T47D (cell line): Measurements from ENCODE around the gene TGM4.
"Not testable (repeated sequence)": the region's sequence is repeated elsewhere in the genome, so short reads cannot be mapped to it uniquely, and the experiment has no call there.

Experiments used
- DNase-seq, 2 experiments: peaks; one replicate each; pipeline versions ENCODE4 v3.0.0 to v3.0.0-alpha.2; 2011 to 2012; ENCODE audit warnings: low read depth in 1 of 2, low spot score in 1 of 2
- JUND ChIP-seq: IDR thresholded peaks from 2 replicates; pipeline ENCODE4 v1.6.1; 2012; ENCODE audit warnings: low read depth
- in situ Hi-C: cut with HindIII; loops from 2 replicates; pipeline ENCODE4 v1.10.0; 2016; ENCODE audit warnings: low sequenced_read_pairs, low pct_unique_long_range_greater_than_20kb

The TGM4 gene

DNA sequence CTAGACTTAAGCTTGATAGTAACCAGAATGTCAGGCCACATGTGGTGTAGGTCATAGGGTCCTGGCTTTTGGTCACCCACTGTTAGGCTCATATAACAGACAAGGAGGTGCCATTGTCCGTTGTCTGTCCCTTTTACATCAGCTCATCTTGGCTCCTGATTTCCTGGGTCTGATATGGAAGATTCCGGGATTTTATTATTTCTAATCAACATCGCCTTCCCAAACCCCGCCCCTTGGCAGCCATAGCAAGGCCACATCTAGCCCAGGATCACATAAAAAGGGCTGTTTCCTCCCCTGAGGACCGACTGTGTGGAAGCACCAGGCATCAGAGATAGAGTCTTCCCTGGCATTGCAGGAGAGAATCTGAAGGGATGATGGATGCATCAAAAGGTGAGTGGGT is at the start of gene TGM4:
TGM4 (plus strand) TSS at position 301 of the 400 bp plus-strand sequence; CDS start at position 372, 71 bp downstream.
- no peak for TF ChIP-seq JUND
- in situ Hi-C loops = no loop called here
- DNase-seq = no peak

DNA sequence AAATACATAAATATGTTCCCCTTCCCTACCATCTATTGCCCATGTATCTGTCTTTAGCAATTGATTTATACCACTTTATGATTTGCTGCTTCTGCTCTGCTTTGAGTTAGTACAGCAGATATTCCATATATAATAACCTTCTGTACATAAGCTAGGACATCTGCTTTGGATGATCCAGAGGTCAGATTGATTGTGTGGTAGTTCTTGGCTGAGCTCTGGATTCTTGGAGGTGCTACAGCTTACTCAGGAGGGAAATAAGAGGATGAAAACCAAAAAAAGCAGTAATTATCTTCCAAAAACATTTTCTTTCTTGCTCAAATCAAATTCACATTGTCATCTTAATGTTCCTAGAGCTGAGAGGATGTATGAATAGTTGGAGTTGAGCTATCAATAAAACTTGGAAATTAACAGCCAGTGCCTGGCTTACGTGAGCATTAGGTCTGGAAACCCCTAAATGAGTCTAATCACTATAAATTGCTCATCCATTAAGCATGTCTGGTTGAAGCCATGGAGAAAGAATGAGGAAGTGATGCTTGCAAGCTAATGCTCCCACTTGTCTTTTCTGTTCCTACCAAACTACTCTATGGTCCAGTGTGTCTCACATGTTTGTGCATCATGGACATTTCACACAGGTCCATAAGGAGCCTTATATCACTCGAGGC is 49.0 kb upstream of the TGM4 start:
- DNase-seq = no peak
- TF ChIP-seq JUND = no peak
- in situ Hi-C loops = no loop called here

DNA sequence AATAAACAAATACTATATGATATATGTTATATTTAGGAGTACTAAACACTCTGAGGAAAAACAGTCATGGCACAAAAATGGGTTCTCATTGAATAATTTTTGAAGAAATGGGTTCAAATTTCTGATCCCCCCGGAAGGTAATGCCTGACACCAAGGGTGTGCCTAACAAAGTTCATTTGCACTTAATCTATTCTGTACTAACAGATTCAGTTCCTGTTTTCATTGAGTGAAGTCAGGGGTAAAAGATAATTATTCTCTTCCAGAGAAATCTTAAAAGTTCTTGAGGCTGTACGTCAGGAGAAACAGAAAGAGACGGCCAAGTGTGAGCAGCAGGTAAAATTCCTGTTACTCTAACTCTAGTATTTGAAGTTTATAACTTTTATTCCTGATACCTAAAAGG is 47.2 kb upstream of the TGM4 start:
- no peak for DNase-seq
- TF ChIP-seq JUND = no peak
- in situ Hi-C loops = no loop called here

DNA sequence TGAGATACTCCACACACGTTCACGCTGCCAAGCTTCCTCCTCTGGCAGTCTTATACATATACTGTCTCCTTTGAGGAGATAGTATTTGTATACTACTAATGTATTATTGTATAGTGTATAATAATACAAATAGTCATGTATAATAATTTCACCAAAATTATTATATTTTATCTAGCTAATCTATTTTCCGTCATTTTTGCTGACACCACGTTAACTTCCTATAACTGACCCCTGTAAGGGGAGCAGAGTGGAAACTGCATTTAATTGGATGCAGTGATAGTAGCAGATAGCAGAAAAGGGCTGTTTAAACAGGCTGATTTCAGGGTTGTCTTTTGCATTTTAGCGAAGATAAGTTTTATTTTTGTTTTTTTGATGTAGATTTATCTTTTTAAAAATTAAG is 43.2 kb upstream of the TGM4 start:
- in situ Hi-C loops = no loop called here
- DNase-seq = no peak
- no peak for TF ChIP-seq JUND

DNA sequence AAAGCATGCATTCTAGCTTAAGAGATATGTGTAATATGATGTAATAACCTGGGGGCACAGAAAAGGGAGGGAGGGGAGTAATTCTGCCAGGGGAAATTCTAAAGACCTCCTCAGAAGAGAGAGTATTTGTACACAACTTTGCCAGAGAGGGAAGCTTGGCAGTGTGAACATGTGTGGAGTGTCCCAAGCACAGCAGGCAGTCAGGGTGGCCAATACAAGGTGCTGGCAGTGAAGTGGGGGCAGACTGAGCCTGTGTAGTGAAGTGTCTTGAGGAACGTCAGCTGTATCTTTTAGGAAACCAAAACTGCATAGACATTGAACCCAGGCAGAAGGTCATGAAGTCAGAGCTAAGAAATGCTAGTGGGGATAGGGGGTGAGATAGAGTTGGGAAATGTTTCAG is 42.4 kb upstream of the TGM4 start:
- no peak for TF ChIP-seq JUND
- no peak for DNase-seq
- in situ Hi-C loops = no loop called here

DNA sequence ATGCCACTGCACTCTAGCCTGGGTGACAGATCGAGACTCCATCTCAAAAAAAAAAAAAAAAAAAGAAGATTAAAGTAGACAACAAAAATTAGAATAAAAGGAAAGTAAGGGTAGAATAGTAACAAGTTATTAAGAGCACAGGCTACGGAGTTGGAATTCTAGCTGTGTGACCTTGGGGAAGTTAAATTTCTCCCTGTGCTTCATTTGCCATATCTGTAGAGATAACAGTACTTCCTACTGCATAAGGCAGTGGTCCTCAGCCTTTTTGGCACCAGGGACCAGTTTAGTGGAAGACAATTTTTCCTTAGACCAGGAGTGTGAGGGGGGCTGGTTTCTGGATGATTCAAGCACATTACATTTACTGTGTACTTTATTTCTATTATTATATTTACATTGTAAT is 41.4 kb upstream of the TGM4 start:
- DNase-seq = no peak
- no peak for TF ChIP-seq JUND
- in situ Hi-C loops = no loop called here

DNA sequence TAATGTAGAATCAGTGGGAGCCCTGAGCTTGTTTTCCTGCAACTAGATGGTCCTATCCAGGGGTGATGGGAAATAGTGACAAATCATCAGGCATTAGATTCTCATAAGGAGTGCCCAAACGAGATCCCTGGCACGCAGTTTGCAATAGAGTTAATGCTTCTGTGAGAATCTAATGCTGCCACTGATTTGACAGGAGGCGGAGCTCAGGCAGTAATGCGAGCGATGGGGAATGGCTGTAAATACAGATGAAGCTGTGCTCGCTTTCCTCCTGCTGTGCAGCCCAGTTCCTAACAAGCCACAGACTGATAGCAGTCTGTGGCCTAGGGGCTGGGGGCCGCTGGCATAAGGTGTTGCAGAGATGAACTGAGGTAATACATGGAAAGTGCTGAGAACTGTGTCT is 41.0 kb upstream of the TGM4 start:
- in situ Hi-C loops = no loop called here
- no peak for DNase-seq
- TF ChIP-seq JUND = no peak

DNA sequence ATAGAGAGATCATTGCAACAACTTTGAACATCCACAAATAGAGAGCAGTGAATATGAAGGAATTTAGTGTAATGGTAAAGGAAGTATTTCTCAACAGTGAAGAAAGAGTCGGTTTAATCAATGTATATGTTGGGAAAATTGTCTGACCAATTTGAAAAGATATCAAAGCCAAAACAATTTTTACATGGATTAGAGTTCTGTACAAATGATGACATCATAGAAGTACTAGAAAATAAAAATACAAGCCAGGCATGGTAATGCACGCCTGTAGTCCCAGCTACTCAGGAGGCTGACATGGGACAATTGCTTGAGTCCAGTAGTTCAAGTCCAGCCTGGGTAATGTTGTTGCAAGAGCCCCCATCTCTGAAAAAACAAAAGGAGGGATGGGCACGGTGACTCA is 38.7 kb upstream of the TGM4 start:
- DNase-seq = no peak
- in situ Hi-C loops = no loop called here

DNA sequence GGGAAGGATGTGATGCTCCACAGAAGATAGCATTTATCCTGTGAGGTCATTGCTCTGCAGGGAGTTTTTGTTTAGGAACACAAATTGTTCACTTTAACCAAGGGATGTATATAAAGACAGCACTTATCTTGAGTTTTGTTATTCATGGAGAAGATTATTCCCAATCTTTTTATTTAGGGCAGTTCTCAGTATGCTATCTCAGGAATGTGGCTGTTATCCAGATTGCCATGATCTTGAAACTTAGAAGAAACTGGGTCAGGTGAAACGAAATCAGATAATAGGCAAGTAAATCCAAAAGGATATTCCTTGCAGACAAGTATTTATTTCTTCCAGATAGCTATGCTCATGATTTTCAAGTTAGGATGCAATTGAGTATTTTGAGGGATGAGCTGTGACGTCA is 32.0 kb upstream of the TGM4 start:
- no peak for DNase-seq
- no peak for TF ChIP-seq JUND
- in situ Hi-C loops = no loop called here

More for the DNA sequence above, 38.7 kb upstream of the TGM4 start:
- TF ChIP-seq JUND = no peak

- TF ChIP-seq JUND = no peak
- in situ Hi-C loops = no loop called here
- no peak for DNase-seq
Measured at GRCh38 chr3:44845528-44846520, 28.6 kb upstream of the TGM4 start.

DNA sequence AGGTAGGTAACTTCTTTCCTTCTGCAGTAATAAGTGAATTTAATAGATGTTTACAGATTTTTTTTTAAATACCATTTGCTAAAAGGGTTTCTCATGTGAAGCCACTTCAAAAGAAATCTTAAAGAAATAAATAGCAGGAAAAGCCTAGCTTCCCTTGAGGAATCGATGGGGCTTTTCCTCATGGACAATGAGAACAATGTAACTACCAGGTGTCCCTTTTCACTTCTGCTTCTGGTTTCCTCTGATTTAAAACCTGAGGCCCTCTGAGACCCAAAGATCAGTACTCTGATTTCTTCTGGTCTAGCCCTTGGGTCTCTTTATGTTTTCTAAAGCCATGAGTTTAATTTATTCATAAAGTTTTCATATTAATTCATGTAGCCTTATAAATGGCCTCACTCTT is 25.8 kb upstream of the TGM4 start:
- no peak for TF ChIP-seq JUND
- no peak for DNase-seq
- in situ Hi-C loops = no loop called here

- in situ Hi-C loops = not testable (repeated sequence)
Measured at GRCh38 chr3:44856663-44857062, 17.7 kb upstream of the TGM4 start.

GRCh38 chr3:44860117-44860516 is 14.3 kb upstream of the TGM4 start:
- in situ Hi-C loops = no loop called here
- no peak for TF ChIP-seq JUND
- no peak for DNase-seq

More at GRCh38 chr3:44856663-44857062, 17.7 kb upstream of the TGM4 start:
- not testable (repeated sequence) for DNase-seq
